ENCODE data around the gene TOP2A. TPM values are rescaled to one million over a fixed set of nuclear protein-coding genes. Genes with fewer than 3 reads are reported as not detected.

The TOP2A gene
- total RNA-seq, 1 experiment from 2014 or later, result 235 TPM

DNA sequence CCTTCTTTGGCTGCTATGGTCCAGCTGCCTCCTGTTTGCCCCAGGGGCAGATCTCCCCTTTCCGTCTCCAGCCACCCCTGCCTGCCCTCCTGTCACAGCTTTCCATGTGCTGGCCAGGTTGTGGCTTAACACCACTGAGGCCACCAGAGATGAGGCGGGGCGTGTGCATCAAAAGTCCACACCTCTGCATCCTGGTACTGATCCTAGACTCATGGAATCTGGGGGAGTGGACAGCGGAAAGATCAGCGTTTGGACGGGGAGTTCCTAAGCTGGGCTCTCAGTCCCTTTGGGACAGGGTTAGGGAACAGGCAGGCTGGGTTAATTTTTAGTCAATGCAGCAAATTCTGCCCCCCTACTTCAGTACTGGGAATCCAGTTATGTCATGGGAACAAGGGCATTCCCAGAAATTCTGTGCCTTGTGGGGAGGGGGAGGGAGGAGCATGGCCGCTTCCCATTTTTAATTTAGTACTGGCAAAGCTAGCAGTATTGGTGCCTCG lies 29.5 kb upstream of the TOP2A start:
- Histone ChIP-seq H3K27ac (no peak overlapping the region), H4K20me1 (ENCODE audit: insufficient read depth) (no peaks in the 10 kb centered on the region), H3K4me2 (no peak overlapping the region), H3F3A (ENCODE audit: insufficient read depth, low read depth) (peaks cover 10% of the 10 kb centered on the region; the same call in 1 of the 2 replicates), H2AFZ (no peak overlapping the region), H3K4me1 (replicated peaks; ENCODE audit: insufficient read depth) (peaks cover 32% of the 10 kb centered on the region), H3K9me3 (ENCODE audit: insufficient read depth, low read depth) (no peaks in the 10 kb centered on the region), H3K79me2 (ENCODE audit: low read depth) (no peaks in the 10 kb centered on the region; the same call in none of the 2 replicates), H3K36me3 (ENCODE audit: low read depth) (no peaks in the 10 kb centered on the region), H3K27me3 (ENCODE audit: insufficient read depth, low read depth) (no peaks in the 10 kb centered on the region), H3K4me3 (no peak overlapping the region), H3K9me2 (ENCODE audit: insufficient read depth) (no peaks in the 10 kb centered on the region)
- ChIA-PET POLR2A (ENCODE audit: unreplicated experiment) (no interaction called here), CTCF (interaction anchor here (0.6 kb wide), 1 partner anchor 1497 kb away, joined by 3 read pairs; no protein-coding TSS in a partner anchor)
- no TSS peak for BruUV-seq (replicated peaks)
- intact Hi-C loops (cut with micrococcal nuclease; ENCODE audit: unreplicated experiment), result no loop called here
- DNase-seq, result no peak
- no peak for TF ChIP-seq EZH2 (IDR thresholded peaks at IDR 0.05; ENCODE audit: low read depth)
- TF ChIP-seq, protein P1, sequence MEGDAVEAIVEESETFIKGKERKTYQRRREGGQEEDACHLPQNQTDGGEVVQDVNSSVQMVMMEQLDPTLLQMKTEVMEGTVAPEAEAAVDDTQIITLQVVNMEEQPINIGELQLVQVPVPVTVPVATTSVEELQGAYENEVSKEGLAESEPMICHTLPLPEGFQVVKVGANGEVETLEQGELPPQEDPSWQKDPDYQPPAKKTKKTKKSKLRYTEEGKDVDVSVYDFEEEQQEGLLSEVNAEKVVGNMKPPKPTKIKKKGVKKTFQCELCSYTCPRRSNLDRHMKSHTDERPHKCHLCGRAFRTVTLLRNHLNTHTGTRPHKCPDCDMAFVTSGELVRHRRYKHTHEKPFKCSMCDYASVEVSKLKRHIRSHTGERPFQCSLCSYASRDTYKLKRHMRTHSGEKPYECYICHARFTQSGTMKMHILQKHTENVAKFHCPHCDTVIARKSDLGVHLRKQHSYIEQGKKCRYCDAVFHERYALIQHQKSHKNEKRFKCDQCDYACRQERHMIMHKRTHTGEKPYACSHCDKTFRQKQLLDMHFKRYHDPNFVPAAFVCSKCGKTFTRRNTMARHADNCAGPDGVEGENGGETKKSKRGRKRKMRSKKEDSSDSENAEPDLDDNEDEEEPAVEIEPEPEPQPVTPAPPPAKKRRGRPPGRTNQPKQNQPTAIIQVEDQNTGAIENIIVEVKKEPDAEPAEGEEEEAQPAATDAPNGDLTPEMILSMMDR (conservative IDR thresholded peaks at IDR 0.05), result no peak

DNA sequence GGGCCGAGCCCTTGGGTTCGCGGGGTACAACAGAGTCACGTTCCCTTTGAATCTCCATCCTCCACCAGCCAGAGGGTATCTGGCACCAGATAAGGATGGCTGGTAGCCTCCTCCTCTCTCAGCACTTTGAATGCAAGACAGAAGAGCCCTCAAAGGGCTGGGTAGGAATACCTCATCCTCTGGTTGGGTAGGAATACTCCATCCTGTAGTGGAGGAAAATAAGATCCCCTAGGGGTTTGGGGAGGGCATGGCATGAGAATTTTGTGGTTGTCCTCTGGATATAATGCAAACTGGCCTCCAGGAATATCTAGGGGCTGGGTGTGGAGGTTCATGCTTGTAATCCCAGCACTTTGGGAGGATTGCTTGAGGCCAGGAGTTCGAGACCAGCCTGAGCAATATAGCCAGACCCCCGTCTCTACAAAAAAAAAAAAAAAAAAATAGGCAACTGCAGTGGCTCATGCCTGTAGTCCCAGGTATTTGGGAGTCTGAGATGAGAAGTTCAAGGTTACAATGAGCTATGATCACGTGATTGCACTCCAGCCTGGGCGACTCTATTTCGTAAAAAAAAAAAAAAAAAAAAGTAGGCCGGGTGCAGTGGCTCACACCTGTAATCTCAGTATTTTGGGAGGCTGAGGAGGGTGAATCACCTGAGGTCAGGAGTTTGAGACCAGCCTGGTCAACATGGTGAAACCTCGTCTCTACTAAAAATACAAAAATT lies 28.2 kb upstream of the TOP2A start:
- Histone ChIP-seq H3K36me3 (ENCODE audit: low read depth) (no peaks in the 10 kb centered on the region), H4K20me1 (ENCODE audit: insufficient read depth) (no peaks in the 10 kb centered on the region), H3K9me2 (ENCODE audit: insufficient read depth) (no peaks in the 10 kb centered on the region), H3K27me3 (ENCODE audit: insufficient read depth, low read depth) (no peaks in the 10 kb centered on the region), H3K4me2 (peak overlapping the region; percentile 89), H3K9me3 (ENCODE audit: insufficient read depth, low read depth) (no peaks in the 10 kb centered on the region), H3F3A (ENCODE audit: insufficient read depth, low read depth) (peaks cover 21% of the 10 kb centered on the region), H3K79me2 (ENCODE audit: low read depth) (no peaks in the 10 kb centered on the region; the same call in none of the 2 replicates), H3K27ac (no peak overlapping the region), H3K4me1 (replicated peaks; ENCODE audit: insufficient read depth) (peaks cover 27% of the 10 kb centered on the region), H2AFZ (no peak overlapping the region), H3K4me3 (peak overlapping the region; percentile 73; the same call in 1 of the 2 replicates)
- no peak for DNase-seq
- no TSS peak for BruUV-seq (replicated peaks)
- POLR2A ChIA-PET (ENCODE audit: unreplicated experiment), result interaction anchor here (0.7 kb wide), 1 partner anchor 66 kb away, joined by 3 read pairs; no protein-coding TSS in a partner anchor
- no peak for TF ChIP-seq EZH2 (IDR thresholded peaks at IDR 0.05; ENCODE audit: low read depth)
- TF ChIP-seq, protein P1 (conservative IDR thresholded peaks at IDR 0.05), result peak; percentile 29; the same call in 1 of the 2 replicates
- intact Hi-C loops (cut with micrococcal nuclease; ENCODE audit: unreplicated experiment), result no loop called here
- CTCF ChIA-PET, result interaction anchor here (0.7 to 0.8 kb wide), 4 partner anchors 31 to 85 kb away, joined by 3 to 11 read pairs (median 9); no protein-coding TSS in a partner anchor

DNA sequence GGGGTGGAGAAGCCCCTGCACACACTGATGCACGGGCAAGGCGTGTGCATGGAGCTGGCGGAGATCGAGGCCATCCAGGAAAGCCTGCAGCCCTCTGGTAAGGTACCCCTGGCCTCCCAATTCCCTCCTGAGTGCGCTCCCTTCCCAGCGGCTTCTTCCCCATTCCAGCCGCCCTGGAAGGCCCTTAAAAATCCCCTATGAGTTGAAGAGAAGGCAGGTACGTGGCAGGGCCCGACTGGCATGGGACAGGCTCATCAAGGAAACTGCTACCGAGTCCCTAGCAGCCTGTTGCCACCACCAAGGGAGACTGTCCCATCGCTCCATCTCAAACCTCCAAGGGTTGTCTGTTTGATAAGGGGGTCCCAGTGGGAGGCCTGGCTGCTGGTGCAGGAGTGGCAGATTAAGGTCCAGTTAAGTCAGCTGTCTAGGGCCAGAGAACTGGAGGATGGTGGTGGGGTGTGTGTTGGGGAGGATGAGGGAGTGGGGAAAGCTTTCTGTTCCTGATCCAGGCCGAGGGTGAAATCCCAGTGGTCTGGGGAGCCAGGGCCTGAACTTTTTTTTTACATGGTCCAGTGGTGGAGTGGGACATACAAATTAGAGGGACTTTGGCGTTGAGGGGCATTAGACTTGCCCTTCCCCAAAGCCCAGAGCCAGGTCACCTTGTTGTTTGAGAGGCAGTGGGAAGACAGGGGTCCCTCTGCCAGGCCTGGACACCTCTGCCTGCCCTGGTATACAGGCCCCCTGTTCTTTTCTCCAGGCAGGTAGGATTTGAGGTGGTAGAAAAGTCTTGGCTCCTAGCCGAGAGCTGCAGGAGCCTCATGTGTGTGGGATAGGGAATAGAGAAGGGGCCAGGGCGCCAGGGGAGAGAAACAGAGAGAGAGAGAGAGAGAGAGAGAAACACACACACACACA lies 26.5 kb upstream of the TOP2A start:
- Histone ChIP-seq H3K27me3 (ENCODE audit: insufficient read depth, low read depth) (no peaks in the 10 kb centered on the region), H3K4me3 (peak overlapping the region; percentile 73), H3K79me2 (ENCODE audit: low read depth) (no peaks in the 10 kb centered on the region; the same call in none of the 2 replicates), H2AFZ (peak overlapping the region; percentile 72), H3K9me2 (ENCODE audit: insufficient read depth) (no peaks in the 10 kb centered on the region), H3K4me1 (replicated peaks; ENCODE audit: insufficient read depth) (peaks cover 27% of the 10 kb centered on the region), H4K20me1 (ENCODE audit: insufficient read depth) (no peaks in the 10 kb centered on the region), H3K27ac (no peak overlapping the region), H3F3A (ENCODE audit: insufficient read depth, low read depth) (peaks cover 19% of the 10 kb centered on the region), H3K4me2 (peak overlapping the region; percentile 89), H3K36me3 (ENCODE audit: low read depth) (no peaks in the 10 kb centered on the region), H3K9me3 (ENCODE audit: insufficient read depth, low read depth) (no peaks in the 10 kb centered on the region)
- TF ChIP-seq EZH2 (IDR thresholded peaks at IDR 0.05; ENCODE audit: low read depth), result no peak
- TF ChIP-seq, protein P1 (conservative IDR thresholded peaks at IDR 0.05), result no peak
- intact Hi-C loops (cut with micrococcal nuclease; ENCODE audit: unreplicated experiment), result loop anchor here (5.0 kb wide), 2 partner anchors 48 to 73 kb away; no protein-coding TSS in a partner anchor
- POLR2A ChIA-PET (ENCODE audit: unreplicated experiment), result interaction anchor here (0.5 to 1.2 kb wide), 5 partner anchors 21 to 1210 kb away, joined by 3 to 9 read pairs (median 5); no protein-coding TSS in a partner anchor
- peak in 1 of 2 experiments; percentile 43 for DNase-seq
- TSS peak; percentile 50 for BruUV-seq (replicated peaks)
- CTCF ChIA-PET, result interaction anchor here (0.9 to 1.2 kb wide), 3 partner anchors 9 to 89 kb away, joined by 3 to 7 read pairs (median 4); no protein-coding TSS in a partner anchor
